K562 (cell line): ENCODE data around the gene CNPY2. TPM values are rescaled to one million over a fixed set of nuclear protein-coding genes. Genes with fewer than 3 reads are reported as not detected.
"Not testable (repeated sequence)": the region's sequence is repeated elsewhere in the genome, so short reads cannot be mapped to it uniquely, and the experiment has no call there.

ENCODE experiments used
- ATAC-seq: fragments of 200-7000 bp; cut with Tn5 transposase; 3 replicates; pipeline ENCODE4 v1.9.1; 2020; ENCODE audit warnings: moderate library complexity
- BruUV-seq: library from RNA; stranded (reverse); fragments of 400-500 nt; replicated peaks from 2 replicates; lab custom pipeline; 2021; lab: Mats Ljungman, UMichigan
- CTCF ChIA-PET: fragments of 300-600 bp; formaldehyde crosslinking; extraction: SDS; loops from one replicate; lab custom pipeline; 2021; ENCODE audit warnings: low intra/inter-chr PET ratio; lab: Yijun Ruan, JAX
- POLR2A ChIA-PET: fragments of 300-600, 350-650 bp; sonication (Branson Sonifier 250); formaldehyde crosslinking; extraction: SDS; loops from one replicate; lab custom pipeline; 2021; ENCODE audit warnings: antibody characterized with exemption, inconsistent platforms; lab: Yijun Ruan, JAX
- DNase-seq, 4 experiments: peaks; one replicate each; pipeline versions ENCODE4 v3.0.0 to v3.0.0-alpha.2; 2011 to 2018; ENCODE audit warnings: low spot score in 3 of 4, mixed read lengths in 3 of 4; ENCODE audit errors: extremely low read depth in 1 of 4
- FAIRE-seq: peaks from 2 replicates; lab custom pipeline; 2011; peaks lifted over from hg19 to GRCh38; lab: Jason Lieb, UNC
- H2AFZ ChIP-seq: 2 replicates; pipeline ENCODE4 v1.6.0; 2011; ENCODE audit warnings: low read depth, low read length, control low read depth, inconsistent platforms
- H3K27ac ChIP-seq: fragments of 200-600 bp; 3 replicates; pipeline ENCODE4 v1.8.0; 2011; ENCODE audit warnings: low read depth, mild to moderate bottlenecking, control low read depth, inconsistent platforms, low read length, moderate library complexity, mixed read lengths; ENCODE audit errors: extremely low read depth
- H3K27me3 ChIP-seq, 2 experiments: fragments of 300-600 bp in 1 of 2; 2 replicates in 1 of 2; 3 replicates in 1 of 2; pipeline versions ENCODE4 v1.6.0 to v1.8.0; 2011; ENCODE audit warnings: inconsistent platforms in 2 of 2, low read length in 2 of 2, mild to moderate bottlenecking in 1 of 2, mixed read lengths in 1 of 2, moderate library complexity in 1 of 2; ENCODE audit not compliant: control insufficient read depth in 2 of 2, insufficient read depth in 2 of 2
- H3K36me3 ChIP-seq: fragments of 300-600 bp; 3 replicates; pipeline ENCODE4 v1.8.0; 2011; ENCODE audit warnings: mild to moderate bottlenecking, low read length, inconsistent platforms; ENCODE audit not compliant: control insufficient read depth, insufficient read depth
- H3K4me1 ChIP-seq, 2 experiments: fragments of 200-600 bp in 1 of 2; replicated peaks in 1 of 2; 2 replicates in 1 of 2; 3 replicates in 1 of 2; pipeline versions ENCODE4 v1.5.1 to v1.8.0; 2011; ENCODE audit warnings: inconsistent platforms in 2 of 2, low read length in 2 of 2, mild to moderate bottlenecking in 1 of 2, mixed read lengths in 1 of 2, moderate library complexity in 1 of 2; ENCODE audit not compliant: control insufficient read depth in 2 of 2, insufficient read depth in 2 of 2
- H3K4me2 ChIP-seq: 2 replicates; pipeline ENCODE4 v1.6.1; 2011; ENCODE audit warnings: low read length, control low read depth, inconsistent platforms, mixed read lengths; ENCODE audit not compliant: insufficient read depth
- H3K4me3 ChIP-seq: fragments of 200-600 bp; sonication (generic), shearing (Covaris generic); 2 replicates; pipeline ENCODE4 v1.5.1; 2016; ENCODE audit warnings: control low read depth, inconsistent platforms
- H3K79me2 ChIP-seq: fragments of 200-600 bp; 3 replicates; pipeline ENCODE4 v1.8.0; 2011; ENCODE audit warnings: low read length, inconsistent platforms; ENCODE audit not compliant: control insufficient read depth, insufficient read depth
- H3K9ac ChIP-seq, 2 experiments: 2 replicates each; pipeline versions ENCODE4 v1.6.0 to v1.6.1; 2011; ENCODE audit warnings: low read depth in 2 of 2, low read length in 2 of 2, control low read depth in 1 of 2, inconsistent platforms in 1 of 2, mild to moderate bottlenecking in 1 of 2, mixed read lengths in 1 of 2; ENCODE audit not compliant: insufficient read depth in 1 of 2
- H3K9me1 ChIP-seq: one replicate; pipeline ENCODE4 v1.6.0; 2011; ENCODE audit warnings: inconsistent platforms, mild to moderate bottlenecking, low read length, moderate library complexity; ENCODE audit not compliant: control insufficient read depth, insufficient read depth
- H3K9me3 ChIP-seq: replicated peaks from 2 replicates; pipeline ENCODE4 v1.5.1; 2011; ENCODE audit warnings: low read depth, low read length, inconsistent platforms; ENCODE audit not compliant: control insufficient read depth, insufficient read depth
- H4K20me1 ChIP-seq: replicated peaks from 2 replicates; pipeline ENCODE4 v1.6.1; 2011; ENCODE audit warnings: low read length, inconsistent platforms, mixed read lengths; ENCODE audit not compliant: control insufficient read depth, insufficient read depth
- BCOR ChIP-seq: fragments of 450-650 bp; IDR thresholded peaks from 2 replicates; pipeline ENCODE4 v1.6.1; 2016
- RAD21 ChIP-seq, 2 experiments: fragments of 250-450 bp in 1 of 2; fragments of 450-650 bp in 1 of 2; sonication (Bioruptor Pico) in 1 of 2; formaldehyde crosslinking in 1 of 2; IDR thresholded peaks in 1 of 2; conservative IDR thresholded peaks in 1 of 2; 2 replicates each; pipeline versions ENCODE4 v1.4.0 to v1.8.0; 2020 to 2022; ENCODE audit warnings: mild to moderate bottlenecking in 2 of 2, moderate library complexity in 1 of 2
- WGBS: fragments of 100-300 bp; shearing (Covaris generic); methylation state at CpG from one replicate; pipeline ENCODE4 v1.1.6; 2016; ENCODE audit warnings: low coverage, mixed read lengths; ENCODE audit not compliant: insufficient coverage; ENCODE audit errors: missing lambda C conversion rate; 5-methylcytosine and 5-hydroxymethylcytosine counted together
- in situ Hi-C: fragments of 300-500 bp; cut with MboI; formaldehyde crosslinking; loops from 4 replicates; pipeline ENCODE4 v1.15.0; 2018; ENCODE audit warnings: inconsistent platforms, mixed read lengths
- intact Hi-C: fragments of 100-400 bp; cut with micrococcal nuclease; formaldehyde crosslinking; loops from 2 replicates; pipeline ENCODE4 v1.14.2; 2022
- polyA plus RNA-seq, 8 experiments: library from polyadenylated mRNA; depleted of rRNA in 4 of 8; stranded (reverse) in 5 of 8; unstranded in 3 of 8; fragments of >200 nt; fragmentation: Nextera tagmentation in 2 of 8; fragmentation: Illumina TruSeq in 1 of 8; extraction: Ambion mirVana in 2 of 8; extraction: Trizol in 1 of 8; gene quantifications; 2 replicates each; pipeline versions ENCODE4 v1.2.1 to v1.2.3, GENCODE V29; 2011 to 2014; ENCODE audit warnings: inconsistent platforms in 1 of 8, missing spikeins in 1 of 8
- total RNA-seq, 7 experiments: library from RNA; depleted of rRNA in 6 of 7; stranded (reverse); fragments of >200 nt in 6 of 7; fragmentation: Illumina TruSeq in 2 of 7; extraction: Trizol in 2 of 7; gene quantifications; 2 replicates each; pipeline versions ENCODE4 v1.2.1 to v1.2.3, GENCODE V29; 2011 to 2021; ENCODE audit warnings: low replicate concordance in 1 of 7
- TF ChIP-seq, protein P1 (sequence below), 3 experiments: IDR thresholded peaks in 2 of 3; conservative IDR thresholded peaks in 1 of 3; 2 replicates each; pipeline ENCODE4 v1.5.1; 2011 to 2012; ENCODE audit warnings: low read length in 3 of 3, mild to moderate bottlenecking in 3 of 3, control low read depth in 2 of 3, improper control_type of control experiment in 1 of 3, inconsistent platforms in 1 of 3, low read depth in 1 of 3, mixed read lengths in 1 of 3, moderate library complexity in 1 of 3; ENCODE audit not compliant: insufficient read depth in 2 of 3
- TF ChIP-seq, protein P2 (sequence below): sonication (generic); formaldehyde crosslinking; IDR thresholded peaks from 2 replicates; pipeline ENCODE4 v1.8.1; 2023; ENCODE audit warnings: mild to moderate bottlenecking, missing genetic modification reagents

CNPY2 gene
- total and polyA plus RNA-seq, 9 of the 15 experiments (the other 6 are each of a cell fraction or from before 2014, with no cell fraction given): 33.8 to 190 (median 138) TPM

DNA sequence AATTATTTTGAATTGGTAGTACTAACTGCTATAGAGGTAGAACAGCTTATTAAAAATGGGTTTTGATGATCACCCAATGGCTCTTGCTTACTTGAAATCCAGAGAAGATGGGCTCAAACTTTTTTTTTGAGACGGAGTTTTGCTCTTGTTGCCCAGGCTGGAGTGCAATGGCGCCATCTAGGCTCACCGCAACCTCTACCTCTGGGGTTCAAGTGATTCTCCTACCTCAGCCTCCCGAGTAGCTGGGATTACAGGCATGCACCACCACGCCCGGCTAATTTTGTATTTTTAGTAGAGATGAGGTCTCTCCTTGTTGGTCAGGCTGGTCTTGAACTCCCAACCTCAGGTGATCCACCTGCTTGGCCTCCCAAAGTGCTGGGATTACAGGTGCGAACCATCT is 52.8 kb downstream of the CNPY2 start:
- DNase-seq: peak in 1 of 4 experiments; percentile 30
- in situ Hi-C loops, H4K20me1 ChIP-seq, H3K4me2 ChIP-seq, H3K4me3 ChIP-seq, ATAC-seq, H3K27me3 ChIP-seq, FAIRE-seq, H3K9me1 ChIP-seq, POLR2A ChIA-PET, H3K36me3 ChIP-seq, H3K9ac ChIP-seq, BruUV-seq, H2AFZ ChIP-seq, H3K27ac ChIP-seq, H3K9me3 ChIP-seq, H3K79me2 ChIP-seq: not testable (repeated sequence)
- TF ChIP-seq, protein P1, sequence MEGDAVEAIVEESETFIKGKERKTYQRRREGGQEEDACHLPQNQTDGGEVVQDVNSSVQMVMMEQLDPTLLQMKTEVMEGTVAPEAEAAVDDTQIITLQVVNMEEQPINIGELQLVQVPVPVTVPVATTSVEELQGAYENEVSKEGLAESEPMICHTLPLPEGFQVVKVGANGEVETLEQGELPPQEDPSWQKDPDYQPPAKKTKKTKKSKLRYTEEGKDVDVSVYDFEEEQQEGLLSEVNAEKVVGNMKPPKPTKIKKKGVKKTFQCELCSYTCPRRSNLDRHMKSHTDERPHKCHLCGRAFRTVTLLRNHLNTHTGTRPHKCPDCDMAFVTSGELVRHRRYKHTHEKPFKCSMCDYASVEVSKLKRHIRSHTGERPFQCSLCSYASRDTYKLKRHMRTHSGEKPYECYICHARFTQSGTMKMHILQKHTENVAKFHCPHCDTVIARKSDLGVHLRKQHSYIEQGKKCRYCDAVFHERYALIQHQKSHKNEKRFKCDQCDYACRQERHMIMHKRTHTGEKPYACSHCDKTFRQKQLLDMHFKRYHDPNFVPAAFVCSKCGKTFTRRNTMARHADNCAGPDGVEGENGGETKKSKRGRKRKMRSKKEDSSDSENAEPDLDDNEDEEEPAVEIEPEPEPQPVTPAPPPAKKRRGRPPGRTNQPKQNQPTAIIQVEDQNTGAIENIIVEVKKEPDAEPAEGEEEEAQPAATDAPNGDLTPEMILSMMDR (IDR thresholded peaks at IDR 0.05 in 2 of 3, conservative IDR thresholded peaks at IDR 0.05 in 1 of 3; ENCODE audit: insufficient read depth in 2 of 3, low read depth in 1 of 3, low read length in 3 of 3): peak; percentile 26 to 34 (median 27); a peak in 2 of 6 replicates
- TF ChIP-seq, protein P2, sequence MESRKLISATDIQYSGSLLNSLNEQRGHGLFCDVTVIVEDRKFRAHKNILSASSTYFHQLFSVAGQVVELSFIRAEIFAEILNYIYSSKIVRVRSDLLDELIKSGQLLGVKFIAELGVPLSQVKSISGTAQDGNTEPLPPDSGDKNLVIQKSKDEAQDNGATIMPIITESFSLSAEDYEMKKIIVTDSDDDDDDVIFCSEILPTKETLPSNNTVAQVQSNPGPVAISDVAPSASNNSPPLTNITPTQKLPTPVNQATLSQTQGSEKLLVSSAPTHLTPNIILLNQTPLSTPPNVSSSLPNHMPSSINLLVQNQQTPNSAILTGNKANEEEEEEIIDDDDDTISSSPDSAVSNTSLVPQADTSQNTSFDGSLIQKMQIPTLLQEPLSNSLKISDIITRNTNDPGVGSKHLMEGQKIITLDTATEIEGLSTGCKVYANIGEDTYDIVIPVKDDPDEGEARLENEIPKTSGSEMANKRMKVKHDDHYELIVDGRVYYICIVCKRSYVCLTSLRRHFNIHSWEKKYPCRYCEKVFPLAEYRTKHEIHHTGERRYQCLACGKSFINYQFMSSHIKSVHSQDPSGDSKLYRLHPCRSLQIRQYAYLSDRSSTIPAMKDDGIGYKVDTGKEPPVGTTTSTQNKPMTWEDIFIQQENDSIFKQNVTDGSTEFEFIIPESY (CRISPR knock-in tag): peak; percentile 29; the same call in 1 of the 2 replicates
- peak in 1 of 2 experiments; percentile 25; a peak in 2 of 4 replicates for TF ChIP-seq RAD21 (CRISPR knock-in tag; conservative IDR thresholded peaks at IDR 0.05 in 1 of 2, IDR thresholded peaks at IDR 0.05 in 1 of 2)
- TF ChIP-seq BCOR: peak; percentile 41; the same call in 1 of the 2 replicates
- intact Hi-C loops: loop anchor here (1.0 kb wide), 1 partner anchor 144 kb away; no protein-coding TSS in a partner anchor
- H3K4me1 ChIP-seq: peaks cover 16 to 27% of the 10 kb centered on the region in 2 experiments; a peak in 4 of 5 replicates
- 61% methylated on average over 7 of the region's 7 CpGs for WGBS
- CTCF ChIA-PET: interaction anchor here (0.6 to 0.7 kb wide), 2 partner anchors 140 to 1010 kb away, joined by 3 to 4 read pairs; no protein-coding TSS in a partner anchor
